Measurements from ENCODE around the gene SLC29A3.

DNA sequence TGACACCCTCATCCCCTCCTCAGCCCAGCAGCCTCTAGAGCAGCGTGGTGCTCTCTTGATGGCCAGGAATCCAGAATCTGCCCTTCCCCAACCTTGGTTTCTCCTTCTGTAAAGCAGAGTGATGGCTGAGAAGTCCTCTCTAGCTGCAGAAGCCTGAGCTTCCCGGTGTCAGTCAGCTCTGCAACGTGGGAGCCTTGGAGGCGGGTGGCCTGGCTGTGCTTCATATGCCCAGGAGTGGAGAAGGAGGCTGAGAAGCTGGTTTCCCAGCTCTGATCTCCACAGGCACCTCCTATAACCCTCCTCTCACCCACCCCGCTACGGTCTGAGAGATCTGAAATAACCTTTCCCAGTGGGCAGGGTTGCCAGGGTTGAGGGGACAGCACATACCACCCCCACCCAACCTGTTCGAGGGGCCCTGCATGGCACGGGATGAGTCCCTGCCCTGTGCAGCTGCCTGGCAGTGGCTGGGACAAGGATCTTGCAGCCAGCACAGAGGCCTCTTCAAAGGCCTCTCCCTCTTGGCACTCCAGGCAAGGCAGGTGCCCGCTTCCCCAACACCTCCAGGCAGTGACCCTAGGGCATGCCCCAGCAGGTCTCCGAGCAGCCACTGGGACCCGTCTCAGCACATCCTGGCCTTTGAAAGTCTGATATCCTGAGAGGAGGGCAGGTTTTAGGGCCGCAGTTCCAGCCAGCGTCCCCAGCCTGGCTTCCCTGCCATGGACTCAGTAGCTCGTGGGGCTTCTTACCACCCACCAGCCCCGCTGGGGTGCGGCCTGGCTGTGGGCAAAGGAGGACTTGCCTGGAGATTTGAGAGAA is 18.3 kb upstream of the SLC29A3 start:
- TF ChIP-seq, protein P1, sequence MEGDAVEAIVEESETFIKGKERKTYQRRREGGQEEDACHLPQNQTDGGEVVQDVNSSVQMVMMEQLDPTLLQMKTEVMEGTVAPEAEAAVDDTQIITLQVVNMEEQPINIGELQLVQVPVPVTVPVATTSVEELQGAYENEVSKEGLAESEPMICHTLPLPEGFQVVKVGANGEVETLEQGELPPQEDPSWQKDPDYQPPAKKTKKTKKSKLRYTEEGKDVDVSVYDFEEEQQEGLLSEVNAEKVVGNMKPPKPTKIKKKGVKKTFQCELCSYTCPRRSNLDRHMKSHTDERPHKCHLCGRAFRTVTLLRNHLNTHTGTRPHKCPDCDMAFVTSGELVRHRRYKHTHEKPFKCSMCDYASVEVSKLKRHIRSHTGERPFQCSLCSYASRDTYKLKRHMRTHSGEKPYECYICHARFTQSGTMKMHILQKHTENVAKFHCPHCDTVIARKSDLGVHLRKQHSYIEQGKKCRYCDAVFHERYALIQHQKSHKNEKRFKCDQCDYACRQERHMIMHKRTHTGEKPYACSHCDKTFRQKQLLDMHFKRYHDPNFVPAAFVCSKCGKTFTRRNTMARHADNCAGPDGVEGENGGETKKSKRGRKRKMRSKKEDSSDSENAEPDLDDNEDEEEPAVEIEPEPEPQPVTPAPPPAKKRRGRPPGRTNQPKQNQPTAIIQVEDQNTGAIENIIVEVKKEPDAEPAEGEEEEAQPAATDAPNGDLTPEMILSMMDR (IDR thresholded peaks at IDR 0.05) = no peak
- no peak for TF ChIP-seq POLR2A (IDR thresholded peaks at IDR 0.05)

All from uterus (tissue), 2 donors.